ENCODE data around the gene NTM.

Gene NTM

GRCh38 chr11:131373095-131373725 lies 2.8 kb downstream of the NTM start:
- DNase-seq (ENCODE audit: low read depth) = no peak

- DNase-seq (ENCODE audit: low read depth) = no peak
Measured at GRCh38 chr11:131373756-131374155, 3.3 kb downstream of the NTM start.

GRCh38 chr11:131375421-131375820 lies 5.0 kb downstream of the NTM start:
- no peak for DNase-seq (ENCODE audit: low read depth)

GRCh38 chr11:131375915-131376314 lies 5.5 kb downstream of the NTM start:
- no peak for DNase-seq (ENCODE audit: low read depth)

GRCh38 chr11:131378931-131379330 lies 8.5 kb downstream of the NTM start:
- no peak for DNase-seq (ENCODE audit: low read depth)

- no peak for DNase-seq (ENCODE audit: low read depth)
Measured at GRCh38 chr11:131385763-131386390, 15.5 kb downstream of the NTM start.

- DNase-seq (ENCODE audit: low read depth) = no peak
Measured at GRCh38 chr11:131386408-131386807, 16.0 kb downstream of the NTM start.

GRCh38 chr11:131388030-131388429 lies 17.6 kb downstream of the NTM start:
- no peak for DNase-seq (ENCODE audit: low read depth)

- DNase-seq (ENCODE audit: low read depth) = no peak
Measured at GRCh38 chr11:131389582-131389981, 19.2 kb downstream of the NTM start.

- no peak for DNase-seq (ENCODE audit: low read depth)
Measured at GRCh38 chr11:131391176-131391575, 20.8 kb downstream of the NTM start.

GRCh38 chr11:131392528-131393255 lies 22.3 kb downstream of the NTM start:
- DNase-seq (ENCODE audit: low read depth) = no peak

GRCh38 chr11:131393691-131394090 lies 23.3 kb downstream of the NTM start:
- no peak for DNase-seq (ENCODE audit: low read depth)

GRCh38 chr11:131397675-131398074 lies 27.3 kb downstream of the NTM start:
- DNase-seq (ENCODE audit: low read depth) = no peak

- no peak for DNase-seq (ENCODE audit: low read depth)
Measured at GRCh38 chr11:131402040-131402439, 31.6 kb downstream of the NTM start.

- DNase-seq (ENCODE audit: low read depth) = no peak
Measured at GRCh38 chr11:131404010-131404409, 33.6 kb downstream of the NTM start.

GRCh38 chr11:131408025-131408640 lies 37.7 kb downstream of the NTM start:
- DNase-seq (ENCODE audit: low read depth) = no peak

- no peak for DNase-seq (ENCODE audit: low read depth)
Measured at GRCh38 chr11:131409345-131409744, 38.9 kb downstream of the NTM start.

- no peak for DNase-seq (ENCODE audit: low read depth)
Measured at GRCh38 chr11:131411636-131412035, 41.2 kb downstream of the NTM start.

- DNase-seq (ENCODE audit: low read depth) = no peak
Measured at GRCh38 chr11:131412061-131412460, 41.6 kb downstream of the NTM start.

- no peak for DNase-seq (ENCODE audit: low read depth)
Measured at GRCh38 chr11:131413217-131413616, 42.8 kb downstream of the NTM start.

- DNase-seq (ENCODE audit: low read depth) = no peak
Measured at GRCh38 chr11:131418189-131418588, 47.8 kb downstream of the NTM start.

- DNase-seq (ENCODE audit: low read depth) = no peak
Measured at GRCh38 chr11:131421066-131421855, 50.8 kb downstream of the NTM start.

Measured in activated T-helper 1 cell treated with Interleukin-2 at 50 U/mL for 16 hours (primary cell).